NK-92 (cell line): Measurements from ENCODE around the gene PACRGL.

ENCODE experiments used
- DNase-seq: peaks from one replicate; lab custom pipeline; 2025; ENCODE audit not compliant: unreplicated experiment; lab: John Stamatoyannopoulos, UW

Gene PACRGL

DNA sequence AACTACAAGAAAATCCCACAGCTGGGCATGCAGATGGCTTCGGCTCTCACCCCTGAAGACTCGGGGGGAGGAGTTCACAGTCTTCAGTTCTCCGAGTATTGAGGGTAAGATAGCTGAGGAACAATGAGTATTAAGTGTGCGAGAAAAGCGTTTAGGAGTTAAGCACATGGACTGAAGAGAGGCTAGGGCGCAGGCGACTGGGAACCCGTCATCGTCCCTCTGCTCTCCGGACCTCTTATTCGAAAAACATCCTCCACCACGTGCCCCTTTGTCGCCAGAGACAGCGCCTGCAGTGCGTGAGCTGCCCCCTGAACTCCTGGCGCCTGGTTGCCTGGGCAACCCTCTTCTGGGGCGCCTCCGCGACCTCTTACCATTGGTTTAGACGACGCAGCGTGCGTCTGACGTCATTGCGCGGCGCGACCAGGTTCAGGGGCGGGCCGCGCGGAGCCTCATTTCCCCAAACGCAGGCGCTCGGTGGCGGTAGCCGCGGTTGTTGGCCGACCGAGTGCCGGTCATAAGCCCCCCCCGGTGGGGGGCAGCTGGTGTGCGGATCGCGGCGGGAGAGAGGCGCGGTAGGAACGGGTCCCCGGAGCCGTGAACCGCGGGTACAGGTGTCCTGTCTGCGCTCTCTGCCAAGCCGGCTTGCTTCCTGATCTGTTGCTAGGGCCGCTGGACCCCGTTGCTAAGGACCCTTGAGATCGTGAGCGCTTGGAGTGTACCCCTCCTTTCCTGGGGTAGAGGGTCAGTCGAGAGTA is at the start of gene PACRGL:
PACRGL (plus strand) TSS at position 452 of the 755 bp plus-strand sequence. CDS start 4,024 bp downstream, outside the sequence.
- DNase-seq: peak; percentile 55

DNA sequence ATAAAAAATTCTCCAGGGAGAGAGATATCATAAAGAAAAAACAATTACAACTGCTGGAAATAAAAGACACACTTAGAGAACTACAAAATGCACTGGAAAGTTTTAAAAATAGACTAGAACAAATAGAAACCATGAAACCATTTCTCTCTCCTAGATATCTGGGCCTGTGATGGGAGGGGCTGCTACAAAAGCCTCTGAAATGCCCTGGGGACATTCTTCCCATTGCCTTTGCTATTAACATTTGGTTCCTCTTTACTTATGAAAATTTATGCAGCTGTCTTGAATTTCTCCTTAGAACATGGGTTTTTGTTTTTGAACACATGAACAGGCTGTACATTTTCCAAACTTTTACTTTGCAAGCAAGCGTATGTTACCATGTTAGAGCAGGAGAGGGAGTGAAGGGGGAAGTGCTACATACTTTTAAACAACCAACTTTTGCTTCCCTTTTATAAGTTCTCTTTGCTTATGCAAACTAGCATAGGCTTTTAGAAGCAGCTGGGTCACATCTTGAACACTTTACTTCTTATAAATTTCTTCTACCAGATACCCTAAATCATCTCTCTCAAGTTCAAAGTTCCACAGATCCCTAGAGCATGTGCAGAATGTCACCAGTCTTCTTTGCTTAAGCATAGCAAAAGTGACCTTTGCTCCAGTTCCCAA is 47.9 kb upstream of the PACRGL start:
- DNase-seq: no peak

DNA sequence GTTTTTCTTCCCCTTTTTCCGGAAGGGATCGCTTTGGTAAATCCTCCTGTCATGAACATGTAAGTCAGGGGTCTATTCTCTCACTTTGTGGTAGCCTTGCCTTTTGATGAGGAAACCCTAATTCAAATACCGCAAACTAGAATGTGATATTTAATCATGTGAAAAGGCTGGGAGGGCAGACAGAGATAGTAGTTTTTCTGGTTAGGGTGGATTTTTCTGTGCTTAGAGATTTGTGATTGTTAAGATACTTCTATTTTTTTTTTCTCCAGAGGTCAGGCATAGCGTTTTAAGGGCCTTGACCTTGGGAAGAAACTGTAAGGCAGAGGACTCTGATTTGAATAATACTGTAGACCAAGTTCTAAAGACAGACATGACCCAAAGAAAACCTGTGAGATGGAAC is 41.8 kb upstream of the PACRGL start:
- DNase-seq: no peak

DNA sequence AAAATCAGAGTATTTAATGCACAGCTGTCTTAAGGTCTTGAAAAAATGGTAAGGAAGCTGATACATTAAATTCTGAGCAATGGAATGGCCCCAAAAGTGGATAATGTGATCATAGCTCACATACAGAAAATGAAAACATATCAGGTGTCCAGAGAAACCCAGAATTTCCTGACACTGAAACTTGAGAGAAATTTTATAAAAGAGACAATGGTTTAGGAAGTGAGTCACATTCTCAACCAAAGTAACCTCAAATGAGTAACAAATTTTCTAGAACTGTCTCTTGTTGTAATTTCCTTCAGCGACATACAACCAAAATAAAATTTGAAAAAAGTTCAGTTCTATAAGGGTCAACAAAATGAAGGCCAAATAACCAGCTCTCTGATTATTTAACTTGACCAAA is 37.4 kb upstream of the PACRGL start:
- DNase-seq: no peak

DNA sequence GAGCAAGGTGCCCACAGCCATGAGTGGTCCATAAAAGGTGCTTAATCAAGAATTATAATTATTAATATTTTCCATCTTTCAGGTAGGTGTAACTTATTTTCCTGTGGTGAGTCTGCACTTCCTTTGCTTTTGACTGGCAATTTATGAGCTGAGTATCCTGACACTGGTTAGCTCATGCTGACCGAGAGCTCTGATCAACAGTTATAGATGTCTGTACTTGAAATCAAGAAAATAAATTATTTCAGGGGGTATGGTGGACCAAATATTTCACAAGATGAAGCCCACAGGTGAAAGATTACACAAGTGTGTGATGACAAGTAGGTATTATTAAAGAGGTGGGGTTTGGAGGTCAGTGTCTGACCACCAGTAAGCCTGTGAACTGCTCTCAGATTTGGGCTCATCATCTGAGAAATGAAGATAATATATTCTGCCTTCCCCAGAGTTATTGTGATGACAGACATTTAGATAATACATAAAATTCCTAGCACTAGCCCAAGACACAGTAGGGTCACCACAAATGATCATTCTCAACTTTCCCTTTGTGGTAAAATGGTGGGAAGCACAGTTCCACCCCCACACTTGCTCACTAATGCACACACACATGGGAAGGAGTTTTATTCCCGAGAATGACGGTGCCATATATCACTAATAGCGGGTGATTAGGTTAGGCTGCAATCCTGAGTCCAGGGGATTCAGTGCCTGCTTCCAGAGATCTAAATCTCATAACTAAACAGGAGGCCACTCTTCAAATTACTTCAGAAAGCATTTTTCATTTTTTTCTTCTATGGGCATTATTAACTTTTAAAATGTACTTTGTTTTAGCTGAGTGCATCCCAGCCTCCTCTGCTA is 34.0 kb upstream of the PACRGL start:
- DNase-seq: no peak

DNA sequence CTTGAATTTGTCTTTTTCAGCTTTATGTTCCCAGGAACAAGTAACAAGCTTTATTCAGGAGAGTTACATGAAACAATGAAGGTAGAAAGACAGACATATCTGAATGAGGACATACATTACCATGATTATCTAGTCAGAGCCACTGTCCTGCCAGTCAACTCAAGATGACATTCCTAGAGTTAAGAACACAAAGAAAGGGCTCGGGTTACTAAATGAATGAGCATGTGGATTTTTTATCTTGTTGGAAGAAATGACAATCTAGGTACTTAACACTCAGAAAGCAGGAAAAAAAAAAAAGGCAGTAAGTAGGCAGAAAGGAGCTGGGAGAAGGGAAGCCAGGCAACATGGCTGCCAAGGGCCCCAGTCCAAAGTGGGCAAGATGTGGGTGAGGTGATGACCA is 28.0 kb upstream of the PACRGL start:
- no peak for DNase-seq

DNA sequence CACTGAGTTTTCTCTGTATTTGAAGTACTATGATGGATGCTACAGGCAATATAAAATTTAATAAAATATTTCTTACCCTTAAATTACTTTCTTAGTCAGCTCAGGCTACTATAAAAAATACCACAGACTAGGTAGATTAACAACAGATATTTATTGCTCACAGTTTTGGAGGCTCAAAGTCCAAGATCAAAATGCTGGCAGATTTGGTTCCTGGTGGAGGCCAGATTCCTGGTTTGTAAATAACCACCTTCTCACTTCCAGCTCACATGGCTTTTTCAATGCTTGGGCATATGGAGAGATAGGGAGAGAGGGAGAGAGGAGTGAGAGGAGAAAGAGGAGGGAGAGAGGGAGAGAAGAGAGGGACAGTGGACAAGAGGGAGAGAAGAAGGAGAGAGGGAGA is 24.5 kb upstream of the PACRGL start:
- DNase-seq: no peak

DNA sequence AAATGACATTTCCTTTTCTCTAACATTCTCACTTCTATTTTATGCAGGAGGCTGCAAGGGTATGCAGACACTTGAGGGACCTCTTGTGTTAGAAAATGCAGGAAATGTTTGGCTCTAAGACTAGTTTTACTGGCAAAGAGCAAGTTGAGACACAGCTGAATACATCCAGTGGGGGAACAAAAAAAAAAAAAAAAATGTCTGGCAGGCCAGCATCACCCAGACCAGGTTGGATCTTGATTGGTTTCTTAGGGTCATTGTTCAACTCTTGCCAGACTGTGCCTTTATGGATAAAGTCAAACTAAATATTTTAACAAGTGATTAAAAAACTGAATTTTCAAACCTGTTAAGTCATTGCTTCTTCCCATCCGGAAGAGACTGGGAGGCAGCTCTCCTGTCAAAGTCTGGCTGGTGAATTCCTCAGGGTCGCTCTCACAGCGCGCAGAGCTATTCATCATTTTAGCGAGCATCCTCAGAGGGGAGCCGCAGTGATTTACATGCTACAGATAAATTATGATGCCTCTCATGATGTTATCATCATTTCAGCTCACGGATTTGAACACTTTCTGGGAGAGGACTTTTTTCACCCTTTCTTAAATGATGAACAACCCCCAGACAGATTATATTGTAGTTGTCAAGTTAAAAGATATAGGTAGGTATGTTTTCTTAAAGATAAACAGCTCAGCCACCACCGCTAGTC is 23.6 kb upstream of the PACRGL start:
- DNase-seq: no peak

DNA sequence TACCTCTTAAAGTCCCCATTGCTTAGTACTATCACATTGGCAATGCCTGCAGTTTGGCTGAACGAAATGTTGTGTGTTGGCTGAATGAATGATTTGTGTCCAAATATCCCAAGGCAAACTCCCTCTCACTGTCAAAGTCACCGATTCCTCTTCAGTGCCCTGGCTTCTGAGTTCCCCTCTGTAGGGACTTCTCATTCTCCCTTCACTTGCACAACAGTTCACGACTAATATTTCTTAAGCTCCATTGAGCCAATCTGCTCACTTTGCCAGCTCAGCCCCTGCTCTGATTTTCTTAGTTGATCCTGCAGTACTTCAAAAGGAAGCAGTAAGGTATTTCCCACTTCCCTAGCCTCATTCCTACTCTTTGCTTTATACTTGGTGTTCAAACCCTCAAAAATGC is 21.9 kb upstream of the PACRGL start:
- DNase-seq: no peak

DNA sequence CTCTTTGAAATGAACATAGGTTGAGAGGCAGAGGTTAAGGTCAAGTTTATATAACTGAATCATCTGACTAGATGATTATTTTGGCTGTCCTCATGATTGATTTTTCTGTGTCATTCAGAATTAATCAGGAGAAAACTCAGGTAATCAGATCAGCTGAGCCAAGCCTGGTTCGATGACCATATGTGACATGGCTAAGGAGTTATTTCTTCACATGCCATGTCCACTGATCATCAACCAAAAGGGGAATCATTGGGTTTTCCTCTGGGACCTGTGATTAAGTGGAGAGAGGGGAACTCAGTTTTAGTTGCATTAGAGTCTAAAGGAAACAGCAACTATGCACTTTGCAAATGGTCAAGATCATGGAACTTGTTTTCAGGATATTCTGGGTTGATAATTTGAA is 20.3 kb upstream of the PACRGL start:
- no peak for DNase-seq

DNA sequence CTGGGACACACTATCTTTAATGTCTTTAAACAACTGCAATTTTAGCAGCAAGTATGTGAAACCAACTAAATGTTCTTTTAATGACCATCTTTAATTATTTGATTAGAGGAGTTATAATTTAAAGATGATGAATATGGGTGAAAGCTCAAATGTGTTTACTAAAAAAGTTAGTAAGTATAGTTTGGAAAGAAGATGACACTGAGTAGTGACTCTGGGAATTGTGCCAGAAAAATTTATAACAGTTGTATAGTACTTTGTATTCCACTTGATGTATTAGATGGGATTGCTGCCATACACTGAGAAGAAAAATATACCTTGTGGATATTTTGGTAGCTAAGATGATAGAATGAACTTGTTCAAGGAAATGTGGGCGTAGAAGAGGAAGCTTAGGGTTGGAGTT is 19.5 kb upstream of the PACRGL start:
- no peak for DNase-seq

DNA sequence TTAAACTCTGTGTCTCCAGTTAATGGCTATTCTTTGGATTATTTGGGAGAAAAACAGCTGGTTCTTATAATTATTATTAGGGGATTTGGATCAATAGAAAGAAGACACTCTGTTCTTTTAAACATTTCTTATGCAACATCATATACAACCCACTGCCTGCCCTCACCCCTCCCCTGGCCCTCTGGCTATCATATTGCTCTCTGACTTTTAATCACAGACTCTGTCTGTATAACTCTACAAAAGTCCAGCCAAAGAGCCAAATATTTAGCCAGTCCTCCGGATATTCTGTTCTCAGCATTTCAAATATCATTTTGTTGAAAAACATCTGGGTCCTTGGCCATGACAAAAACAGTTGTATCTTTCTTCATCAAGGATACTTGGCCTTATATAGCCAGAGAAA is 19.0 kb upstream of the PACRGL start:
- no peak for DNase-seq

DNA sequence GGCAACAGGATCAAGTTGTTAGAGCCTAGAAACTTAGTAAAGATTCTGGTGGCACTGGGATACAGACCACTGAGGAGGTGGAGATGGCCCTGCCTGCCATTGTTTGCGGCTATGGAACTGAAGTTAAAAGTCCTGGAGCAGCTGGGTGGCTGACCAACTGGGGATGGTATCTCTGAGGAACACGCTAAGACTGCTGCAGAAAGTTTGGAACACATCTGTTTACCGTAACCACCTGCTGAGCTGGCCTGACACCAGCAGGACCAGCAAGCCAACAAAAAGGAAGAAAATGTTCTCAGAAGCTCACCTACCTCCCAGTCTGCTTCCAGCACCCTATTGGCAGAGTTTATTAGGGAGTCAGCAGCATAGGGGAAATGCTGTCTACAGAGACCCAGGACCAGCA is 17.4 kb upstream of the PACRGL start:
- no peak for DNase-seq

DNA sequence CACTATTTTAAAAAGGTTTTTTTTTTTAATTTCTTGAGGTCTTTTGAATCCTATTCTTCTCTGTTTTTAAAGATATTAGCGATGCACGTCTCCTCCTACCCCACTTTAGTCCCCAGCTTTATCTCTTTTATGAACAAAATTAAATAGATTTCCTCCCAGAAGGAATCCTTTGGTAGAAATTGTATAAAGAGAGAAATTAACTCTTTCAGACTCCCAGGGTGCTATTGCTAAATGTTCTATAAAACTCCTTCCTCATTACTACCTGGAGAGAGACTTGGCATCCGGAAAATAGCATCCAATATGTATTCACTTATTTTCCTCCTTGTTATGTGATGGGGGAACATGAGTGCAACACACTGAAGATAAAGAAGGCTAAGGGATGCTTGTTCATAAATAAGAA is 16.5 kb upstream of the PACRGL start:
- no peak for DNase-seq

DNA sequence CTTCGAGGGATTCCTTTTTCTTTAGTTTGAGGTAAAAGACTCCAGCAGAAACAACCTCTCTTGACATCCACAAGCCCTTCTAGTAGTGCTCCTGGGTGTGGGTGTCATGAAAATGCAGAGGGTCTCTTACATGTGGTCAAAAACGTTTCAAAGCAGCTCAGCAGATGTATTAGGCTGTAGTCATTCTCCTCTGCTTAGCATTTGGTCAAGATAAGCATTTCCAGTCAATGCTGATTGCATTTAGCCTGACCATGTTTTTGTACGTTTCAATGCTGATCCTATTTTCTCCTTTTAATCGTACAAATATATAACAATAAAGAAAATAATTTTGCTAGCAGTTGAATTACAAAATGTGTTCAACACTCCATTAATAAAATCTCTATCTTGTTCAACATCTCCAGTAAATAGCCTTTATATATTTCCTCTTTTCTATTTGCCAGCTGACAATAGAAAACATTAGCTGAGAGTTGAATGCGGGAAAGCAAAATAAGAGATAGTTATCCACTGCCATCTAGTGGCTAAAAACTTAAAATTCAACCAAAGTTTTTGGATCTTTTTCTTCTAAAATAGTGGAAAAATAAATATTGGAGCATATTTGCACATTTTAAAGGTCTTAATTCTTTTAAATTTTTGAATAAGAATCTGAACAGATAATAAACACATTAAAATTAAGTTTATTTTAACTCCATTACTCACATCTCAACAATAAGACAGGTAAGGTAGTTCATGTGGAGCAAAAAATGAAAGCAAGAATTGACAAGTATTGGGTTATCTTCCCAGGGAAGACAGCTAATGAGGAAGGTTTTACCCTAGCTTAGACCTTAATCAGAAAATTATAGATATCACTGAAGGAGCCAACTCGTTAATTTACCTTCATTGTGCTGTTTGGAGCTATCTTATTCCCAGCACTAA is 15.2 kb upstream of the PACRGL start:
- DNase-seq: no peak

DNA sequence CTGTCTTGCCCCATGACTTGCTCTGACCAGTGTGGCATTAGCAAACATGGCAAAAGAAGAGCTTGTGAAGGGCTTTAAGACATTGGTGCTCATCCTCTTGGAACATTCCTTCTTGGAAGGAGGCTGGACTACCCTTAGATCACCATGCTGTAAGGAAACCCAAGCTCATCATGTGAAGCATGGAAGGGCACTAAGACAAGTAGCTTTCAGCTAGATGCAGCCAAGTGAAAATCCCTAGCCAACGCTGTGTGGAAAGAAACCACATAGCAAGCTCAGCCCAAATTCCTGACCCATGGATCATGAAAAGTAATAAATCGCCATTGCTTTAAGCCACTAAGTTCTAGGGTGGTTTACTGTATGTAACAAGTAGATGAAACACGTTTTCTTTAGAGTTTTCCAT is 12.4 kb upstream of the PACRGL start:
- no peak for DNase-seq

DNA sequence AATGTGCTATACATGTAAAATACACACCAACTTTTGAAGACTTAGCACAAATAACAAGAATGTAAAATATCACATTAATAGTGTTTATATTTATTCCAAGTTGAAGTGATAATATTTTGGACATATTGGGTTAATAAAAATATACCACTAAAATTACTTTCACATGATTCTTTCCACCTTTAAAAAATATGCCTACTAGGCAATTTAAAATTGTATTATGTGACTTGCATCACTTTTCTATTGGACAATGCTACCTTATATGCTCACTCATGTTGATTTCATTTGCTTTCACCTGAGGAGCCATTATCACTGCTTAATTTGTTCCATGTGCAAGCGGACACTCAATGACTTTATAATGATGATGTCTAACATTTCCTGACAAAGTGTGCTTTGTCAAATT is 3.4 kb upstream of the PACRGL start:
- no peak for DNase-seq

DNA sequence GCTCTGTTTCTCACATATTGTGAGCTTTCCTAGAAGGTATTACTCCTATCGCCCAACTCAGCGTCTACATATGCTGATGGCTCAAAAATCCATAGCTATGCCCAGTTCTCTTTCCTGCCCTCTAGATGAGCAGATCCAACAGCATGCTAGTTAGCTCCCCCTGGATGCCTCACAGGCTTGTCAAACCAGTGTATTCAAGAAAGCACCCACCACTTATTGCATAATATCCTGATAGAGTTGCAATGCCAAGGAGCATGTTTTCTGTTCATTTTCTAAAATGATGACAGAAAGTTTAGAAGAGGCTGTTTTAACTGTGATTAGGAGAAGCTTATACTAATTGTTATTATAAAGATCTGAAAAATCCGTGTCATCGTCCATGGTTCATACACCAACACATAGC is 1.9 kb upstream of the PACRGL start:
- DNase-seq: no peak

DNA sequence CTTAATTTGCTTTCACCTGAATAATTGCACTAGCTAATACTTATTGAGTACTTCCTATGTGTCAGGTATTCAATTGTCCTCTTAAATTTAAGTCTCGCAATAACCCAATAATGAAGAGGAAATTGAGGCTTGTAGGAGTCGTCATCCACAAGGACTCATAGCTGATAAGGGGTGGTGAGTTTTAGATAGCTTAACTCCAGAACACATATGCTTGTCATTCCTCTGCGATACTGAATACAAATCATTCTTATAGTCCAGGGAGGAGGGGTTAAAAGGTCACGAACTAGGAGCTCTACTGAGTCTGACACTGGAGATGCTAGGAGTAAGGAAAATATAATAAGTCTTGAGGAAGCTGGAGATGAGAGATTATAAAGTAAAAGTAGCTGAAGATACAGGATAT is 1.4 kb upstream of the PACRGL start:
- DNase-seq: no peak

DNA sequence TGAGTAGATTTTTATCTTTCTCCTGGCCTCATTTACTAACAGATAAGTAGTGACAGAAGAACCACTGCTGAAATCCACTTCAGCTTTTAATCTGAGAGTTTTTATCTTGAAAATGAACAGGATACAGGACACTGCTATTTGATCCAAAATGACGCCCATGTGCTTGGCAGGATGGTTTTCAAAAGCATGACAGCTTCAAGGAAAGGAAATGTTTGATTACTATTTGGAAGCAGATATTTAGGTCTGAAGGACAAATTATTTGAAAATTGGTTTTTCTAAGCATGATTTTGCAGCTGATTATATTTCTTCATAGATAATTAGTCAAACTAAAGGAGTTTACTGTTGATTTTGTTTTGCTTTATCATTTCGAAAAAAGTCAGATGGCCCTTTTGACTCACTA is 11.1 kb downstream of the PACRGL start:
- DNase-seq: no peak
